ENCODE measurements around the gene HERC2.

- TF ChIP-seq YY1 (IDR thresholded peaks at IDR 0.05; ENCODE audit: insufficient read depth, insufficient read length) = no peak
- TF ChIP-seq ZNF274 (IDR thresholded peaks at IDR 0.05; ENCODE audit: low read depth, low read length) = no peak
- TF ChIP-seq SUZ12 (IDR thresholded peaks at IDR 0.05; ENCODE audit: extremely low read depth, insufficient read depth, insufficient read length) = no peak
These were observed 154.9 kb downstream of the HERC2 start for GRCh38 chr15:28167042-28167441.
